ENCODE data around the gene HSPA1A. TPM values are rescaled to one million over a fixed set of nuclear protein-coding genes. Genes with fewer than 3 reads are reported as not detected.
"Not testable (repeated sequence)": the region's sequence is repeated elsewhere in the genome, so short reads cannot be mapped to it uniquely, and the experiment has no call there.

Gene HSPA1A
- total RNA-seq, 1 donor from 2014 or later = 195 TPM

GRCh38 chr6:31827286-31828079 is 12.1 kb downstream of the HSPA1A start, which contains the start of gene HSPA1B:
Gene HSPA1B, plus strand, starts transcription at chr6:31827738. Its CDS starts 213 bp downstream, at chr6:31827951.
- DNase-seq (ENCODE audit: low spot score) (peak; percentile 99), ATAC-seq (peak; percentile 94)
- intact Hi-C loops (cut with DNase I) = no loop called here

GRCh38 chr6:31829633-31830283 is 14.4 kb downstream of the HSPA1A start:
- no peak for DNase-seq (ENCODE audit: low spot score)

GRCh38 chr6:31830886-31831335 is 15.6 kb downstream of the HSPA1A start:
- intact Hi-C loops (cut with DNase I) = loop anchor here (10.0 kb wide), 3 partner anchors 106 to 286 kb away; partner anchors contain the start of genes ATP6V1G2, DDAH2, DDX39B and LY6G5C
- DNase-seq (ENCODE audit: low spot score) (no peak), ATAC-seq (no peak)

More at GRCh38 chr6:31829633-31830283, 14.4 kb downstream of the HSPA1A start:
- intact Hi-C loops (cut with DNase I) = loop anchor here (10.0 kb wide), 3 partner anchors 105 to 285 kb away; partner anchors contain the start of genes ATP6V1G2, DDAH2, DDX39B and LY6G5C
- no peak for ATAC-seq

- ATAC-seq = no peak
- intact Hi-C loops (cut with DNase I) = loop anchor here (10.0 kb wide), 3 partner anchors 107 to 287 kb away; partner anchors contain the start of genes ATP6V1G2, DDAH2, DDX39B and LY6G5C
- no peak for DNase-seq (ENCODE audit: low spot score)
Observed at GRCh38 chr6:31831350-31832215, 16.2 kb downstream of the HSPA1A start.

GRCh38 chr6:31834367-31835250 is 19.3 kb downstream of the HSPA1A start:
- DNase-seq (ENCODE audit: low spot score) = peak; percentile 91
- ATAC-seq = peak; percentile 93
- intact Hi-C loops (cut with DNase I) = loop anchor here (10.0 kb wide), 3 partner anchors 110 to 290 kb away; partner anchors contain the start of genes ATP6V1G2, DDAH2, DDX39B and LY6G5C

- DNase-seq (ENCODE audit: low spot score) = no peak
- ATAC-seq = no peak
- intact Hi-C loops (cut with DNase I) = loop anchor here (10.0 kb wide), 3 partner anchors 111 to 291 kb away; partner anchors contain the start of genes ATP6V1G2, DDAH2, DDX39B and LY6G5C
Observed at GRCh38 chr6:31836047-31836473, 20.7 kb downstream of the HSPA1A start.

- ATAC-seq = no peak
- intact Hi-C loops (cut with DNase I) = loop anchor here (10.0 kb wide), 3 partner anchors 112 to 292 kb away; partner anchors contain the start of genes ATP6V1G2, DDAH2, DDX39B and LY6G5C
Observed at GRCh38 chr6:31836474-31837368, 21.4 kb downstream of the HSPA1A start.

GRCh38 chr6:31837369-31838113 is 22.2 kb downstream of the HSPA1A start:
- intact Hi-C loops (cut with DNase I) = loop anchor here (10.0 kb wide), 3 partner anchors 113 to 293 kb away; partner anchors contain the start of genes ATP6V1G2, DDAH2, DDX39B and LY6G5C
- DNase-seq (ENCODE audit: low spot score) = no peak
- no peak for ATAC-seq

More at GRCh38 chr6:31836474-31837368, 21.4 kb downstream of the HSPA1A start:
- no peak for DNase-seq (ENCODE audit: low spot score)

- intact Hi-C loops (cut with DNase I) = loop anchor here (10.0 kb wide), 3 partner anchors 113 to 293 kb away; partner anchors contain the start of genes ATP6V1G2, DDAH2, DDX39B and LY6G5C
- not testable (repeated sequence) for DNase-seq (ENCODE audit: low spot score); ATAC-seq
Observed at GRCh38 chr6:31838114-31838553, 22.8 kb downstream of the HSPA1A start.

- ATAC-seq (no peak), DNase-seq (ENCODE audit: low spot score) (no peak)
- intact Hi-C loops (cut with DNase I) = loop anchor here (10.0 kb wide), 3 partner anchors 114 to 294 kb away; partner anchors contain the start of genes ATP6V1G2, DDAH2, DDX39B and LY6G5C
Observed at GRCh38 chr6:31838968-31839367, 23.6 kb downstream of the HSPA1A start.

- not testable (repeated sequence) for DNase-seq (ENCODE audit: low spot score); ATAC-seq
- intact Hi-C loops (cut with DNase I) = loop anchor here (10.0 kb wide), 3 partner anchors 115 to 295 kb away; partner anchors contain the start of genes ATP6V1G2, DDAH2, DDX39B and LY6G5C
Observed at GRCh38 chr6:31839779-31840126, 24.4 kb downstream of the HSPA1A start.

GRCh38 chr6:31842053-31842452 is 26.7 kb downstream of the HSPA1A start:
- no peak for ATAC-seq
- intact Hi-C loops (cut with DNase I) = no loop called here
- no peak for DNase-seq (ENCODE audit: low spot score)

GRCh38 chr6:31844507-31844906 is 29.2 kb downstream of the HSPA1A start:
- no peak for ATAC-seq
- no peak for DNase-seq (ENCODE audit: low spot score)
- intact Hi-C loops (cut with DNase I) = no loop called here

- DNase-seq (ENCODE audit: low spot score) (no peak), ATAC-seq (no peak)
- intact Hi-C loops (cut with DNase I) = no loop called here
Observed at GRCh38 chr6:31847276-31847978, 32.1 kb downstream of the HSPA1A start.
